ENCODE measurements around the gene PACSIN1.

DNA sequence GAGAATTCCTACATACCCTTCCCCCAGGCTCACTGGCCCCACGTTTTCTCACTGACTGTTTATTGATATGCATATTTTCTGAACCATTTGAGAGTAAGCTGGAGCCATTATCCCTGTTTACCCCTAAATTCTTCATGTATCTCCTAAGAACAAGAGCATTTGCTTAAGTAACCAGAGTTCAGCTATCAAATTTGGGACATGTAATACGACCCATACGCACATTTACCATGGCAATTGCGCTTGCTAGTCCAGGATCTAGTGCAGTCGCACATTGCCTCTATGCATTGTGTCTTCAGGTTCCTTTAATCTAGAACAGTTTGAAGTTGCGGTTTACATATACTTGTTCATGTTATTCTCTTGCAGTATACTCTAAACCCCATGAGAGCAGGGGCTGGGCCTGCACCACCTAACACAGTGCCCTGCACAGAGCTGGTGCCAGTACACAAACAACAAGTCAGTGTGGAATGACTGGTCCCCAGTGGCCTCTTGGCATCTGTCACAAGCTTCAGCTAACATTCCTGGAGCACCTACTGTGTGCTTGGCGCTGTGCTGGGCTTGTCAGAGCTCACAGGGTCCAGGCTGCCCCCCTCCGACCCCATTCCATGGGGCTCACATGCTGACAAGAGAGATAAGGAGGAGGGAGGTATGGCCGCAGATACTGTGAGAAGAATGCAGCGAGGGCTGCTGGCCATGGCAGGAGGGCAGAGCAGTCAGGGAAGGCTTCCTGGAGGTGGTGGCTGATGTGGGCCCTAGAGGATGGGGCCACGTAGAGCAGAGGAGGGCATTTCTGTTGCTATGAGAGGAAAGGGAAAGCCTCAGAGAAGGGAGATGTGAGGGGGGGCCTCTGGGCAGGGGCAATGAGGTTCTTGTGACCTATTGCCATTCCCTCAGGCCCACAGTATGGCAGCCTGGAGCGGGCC lies 62.1 kb downstream of the PACSIN1 start:
- TF ChIP-seq, protein P1, sequence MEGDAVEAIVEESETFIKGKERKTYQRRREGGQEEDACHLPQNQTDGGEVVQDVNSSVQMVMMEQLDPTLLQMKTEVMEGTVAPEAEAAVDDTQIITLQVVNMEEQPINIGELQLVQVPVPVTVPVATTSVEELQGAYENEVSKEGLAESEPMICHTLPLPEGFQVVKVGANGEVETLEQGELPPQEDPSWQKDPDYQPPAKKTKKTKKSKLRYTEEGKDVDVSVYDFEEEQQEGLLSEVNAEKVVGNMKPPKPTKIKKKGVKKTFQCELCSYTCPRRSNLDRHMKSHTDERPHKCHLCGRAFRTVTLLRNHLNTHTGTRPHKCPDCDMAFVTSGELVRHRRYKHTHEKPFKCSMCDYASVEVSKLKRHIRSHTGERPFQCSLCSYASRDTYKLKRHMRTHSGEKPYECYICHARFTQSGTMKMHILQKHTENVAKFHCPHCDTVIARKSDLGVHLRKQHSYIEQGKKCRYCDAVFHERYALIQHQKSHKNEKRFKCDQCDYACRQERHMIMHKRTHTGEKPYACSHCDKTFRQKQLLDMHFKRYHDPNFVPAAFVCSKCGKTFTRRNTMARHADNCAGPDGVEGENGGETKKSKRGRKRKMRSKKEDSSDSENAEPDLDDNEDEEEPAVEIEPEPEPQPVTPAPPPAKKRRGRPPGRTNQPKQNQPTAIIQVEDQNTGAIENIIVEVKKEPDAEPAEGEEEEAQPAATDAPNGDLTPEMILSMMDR (IDR thresholded peaks at IDR 0.05; ENCODE audit: low read depth, low read length) = no peak
- TF ChIP-seq POLR2A (IDR thresholded peaks at IDR 0.05; ENCODE audit: extremely low read depth, insufficient read length) (no peak), MYC (IDR thresholded peaks at IDR 0.05; ENCODE audit: low read depth, low read length) (no peak)
- TF ChIP-seq, protein P2, sequence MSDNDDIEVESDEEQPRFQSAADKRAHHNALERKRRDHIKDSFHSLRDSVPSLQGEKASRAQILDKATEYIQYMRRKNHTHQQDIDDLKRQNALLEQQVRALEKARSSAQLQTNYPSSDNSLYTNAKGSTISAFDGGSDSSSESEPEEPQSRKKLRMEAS (IDR thresholded peaks at IDR 0.05; ENCODE audit: low read depth, low read length) = no peak

Data from NB4 (cell line).